HEK293 (cell line): ENCODE measurements around the gene LLGL2.
A peak's percentile ranks its signal among the peaks of the same experiment; 100 is the strongest.

Source experiments
- BCL11A ChIP-seq: fragments of 450-650 bp; formaldehyde crosslinking; IDR thresholded peaks from 2 replicates; pipeline ENCODE4 v1.5.1; 2016; ENCODE audit warnings: low read depth, missing biosample characterization, missing genetic modification characterization
- GFI1B ChIP-seq: fragments of 450-650 bp; formaldehyde crosslinking; IDR thresholded peaks from 2 replicates; pipeline ENCODE4 v1.5.1; 2016; ENCODE audit warnings: missing biosample characterization, missing genetic modification characterization
- GLI2 ChIP-seq: fragments of 450-650 bp; formaldehyde crosslinking; IDR thresholded peaks from 2 replicates; pipeline ENCODE4; 2017; ENCODE audit warnings: missing biosample characterization, missing genetic modification characterization, low read depth, borderline replicate concordance
- GLIS2 ChIP-seq: fragments of 450-650 bp; formaldehyde crosslinking; IDR thresholded peaks from 2 replicates; pipeline ENCODE4 v1.5.1; 2016; ENCODE audit warnings: missing biosample characterization, missing genetic modification characterization
- KLF16 ChIP-seq: fragments of 450-650 bp; formaldehyde crosslinking; IDR thresholded peaks from 2 replicates; pipeline ENCODE4 v1.5.1; 2017; ENCODE audit warnings: missing biosample characterization, missing genetic modification characterization
- KLF7 ChIP-seq: fragments of 450-650 bp; formaldehyde crosslinking; IDR thresholded peaks from 2 replicates; pipeline ENCODE4 v1.5.1; 2016; ENCODE audit warnings: missing biosample characterization, missing genetic modification characterization, borderline replicate concordance
- MZF1 ChIP-seq: fragments of 450-650 bp; formaldehyde crosslinking; IDR thresholded peaks from 2 replicates; pipeline ENCODE4 v1.5.1; 2017; ENCODE audit warnings: missing biosample characterization, missing genetic modification characterization, borderline replicate concordance
- OVOL3 ChIP-seq: fragments of 450-650 bp; formaldehyde crosslinking; IDR thresholded peaks from 2 replicates; pipeline ENCODE4 v1.5.1; 2016; ENCODE audit warnings: missing biosample characterization, missing genetic modification characterization
- PBX3 ChIP-seq: sonication (generic); formaldehyde crosslinking; IDR thresholded peaks from 2 replicates; pipeline ENCODE4 v1.8.1; 2022; ENCODE audit warnings: mild to moderate bottlenecking, moderate library complexity, missing genetic modification reagents
- REPIN1 ChIP-seq: fragments of 450-650 bp; formaldehyde crosslinking; IDR thresholded peaks from 2 replicates; pipeline ENCODE4 v1.5.1; 2017; ENCODE audit warnings: missing biosample characterization, missing genetic modification characterization, low read depth
- SCRT2 ChIP-seq: fragments of 450-650 bp; formaldehyde crosslinking; IDR thresholded peaks from 2 replicates; pipeline ENCODE4 v1.5.1; 2016; ENCODE audit warnings: missing biosample characterization, missing genetic modification characterization
- SP2 ChIP-seq: fragments of 450-650 bp; formaldehyde crosslinking; IDR thresholded peaks from 2 replicates; pipeline ENCODE4 v1.5.1; 2016; ENCODE audit warnings: missing biosample characterization, missing genetic modification characterization
- TRIM28 ChIP-seq: IDR thresholded peaks from 2 replicates; pipeline ENCODE4 v1.6.1; 2011; ENCODE audit warnings: low read length, control low read depth, borderline replicate concordance
- ZBTB20 ChIP-seq: fragments of 450-650 bp; formaldehyde crosslinking; IDR thresholded peaks from 2 replicates; pipeline ENCODE4 v1.5.1; 2016; ENCODE audit warnings: missing biosample characterization, missing genetic modification characterization
- ZBTB48 ChIP-seq: fragments of 450-650 bp; formaldehyde crosslinking; IDR thresholded peaks from 2 replicates; pipeline ENCODE4 v1.5.1; 2016; ENCODE audit warnings: missing biosample characterization, missing genetic modification characterization
- ZBTB8A ChIP-seq: fragments of 450-650 bp; formaldehyde crosslinking; IDR thresholded peaks from 2 replicates; pipeline ENCODE4 v1.5.1; 2016; ENCODE audit warnings: missing biosample characterization, missing genetic modification characterization
- ZFP37 ChIP-seq: fragments of 450-650 bp; formaldehyde crosslinking; IDR thresholded peaks from 2 replicates; pipeline ENCODE4 v1.5.1; 2016; ENCODE audit warnings: missing biosample characterization, missing genetic modification characterization
- ZNF155 ChIP-seq: fragments of 450-650 bp; formaldehyde crosslinking; IDR thresholded peaks from 2 replicates; pipeline ENCODE4 v1.5.1; 2016; ENCODE audit warnings: missing biosample characterization, missing genetic modification characterization
- ZNF157 ChIP-seq: fragments of 450-650 bp; formaldehyde crosslinking; IDR thresholded peaks from 2 replicates; pipeline ENCODE4 v1.5.1; 2016; ENCODE audit warnings: missing biosample characterization, missing genetic modification characterization
- ZNF350 ChIP-seq: fragments of 450-650 bp; formaldehyde crosslinking; IDR thresholded peaks from 2 replicates; pipeline ENCODE4 v1.5.0; 2017; ENCODE audit warnings: missing biosample characterization, mild to moderate bottlenecking, missing genetic modification characterization
- ZNF366 ChIP-seq: fragments of 450-650 bp; formaldehyde crosslinking; conservative IDR thresholded peaks from 2 replicates; pipeline ENCODE4 v1.5.1; 2016; ENCODE audit warnings: missing biosample characterization, missing genetic modification characterization
- ZNF433 ChIP-seq: fragments of 450-650 bp; formaldehyde crosslinking; IDR thresholded peaks from 2 replicates; pipeline ENCODE4 v1.5.1; 2016; ENCODE audit warnings: missing biosample characterization, missing genetic modification characterization, low read depth
- ZNF473 ChIP-seq: fragments of 450-650 bp; formaldehyde crosslinking; IDR thresholded peaks from 2 replicates; pipeline ENCODE4 v1.5.1; 2017; ENCODE audit warnings: missing biosample characterization, missing genetic modification characterization
- ZNF501 ChIP-seq: fragments of 450-650 bp; formaldehyde crosslinking; IDR thresholded peaks from 2 replicates; pipeline ENCODE4 v1.5.1; 2016; ENCODE audit warnings: missing biosample characterization, missing genetic modification characterization
- ZNF549 ChIP-seq: fragments of 450-650 bp; IDR thresholded peaks from 2 replicates; pipeline ENCODE4 v1.5.1; 2018; ENCODE audit warnings: missing biosample characterization, missing genetic modification characterization, mild to moderate bottlenecking, inconsistent platforms, moderate library complexity
- ZNF558 ChIP-seq: fragments of 450-650 bp; formaldehyde crosslinking; IDR thresholded peaks from 2 replicates; pipeline ENCODE4 v1.5.1; 2016; ENCODE audit warnings: missing biosample characterization, missing genetic modification characterization
- ZNF560 ChIP-seq: fragments of 450-650 bp; formaldehyde crosslinking; IDR thresholded peaks from 2 replicates; pipeline ENCODE4 v1.5.1; 2017; ENCODE audit warnings: missing biosample characterization, missing genetic modification characterization, borderline replicate concordance
- ZNF585B ChIP-seq: fragments of 450-650 bp; formaldehyde crosslinking; IDR thresholded peaks from 2 replicates; pipeline ENCODE4 v1.5.1; 2016; ENCODE audit warnings: missing biosample characterization, missing genetic modification characterization
- ZNF776 ChIP-seq: fragments of 450-650 bp; formaldehyde crosslinking; IDR thresholded peaks from 2 replicates; pipeline ENCODE4 v1.5.0; 2017; ENCODE audit warnings: missing biosample characterization, missing genetic modification characterization, borderline replicate concordance
- ZNF830 ChIP-seq: fragments of 450-650 bp; IDR thresholded peaks from 2 replicates; pipeline ENCODE4 v1.5.0; 2018; ENCODE audit warnings: missing biosample characterization, missing genetic modification characterization, low read depth, mild to moderate bottlenecking, moderate library complexity
- ZNF843 ChIP-seq: fragments of 450-650 bp; formaldehyde crosslinking; IDR thresholded peaks from 2 replicates; pipeline ENCODE4 v1.5.1; 2016; ENCODE audit warnings: missing biosample characterization, missing genetic modification characterization
- ZSCAN16 ChIP-seq: fragments of 450-650 bp; formaldehyde crosslinking; IDR thresholded peaks from 2 replicates; pipeline ENCODE4 v1.5.1; 2016; ENCODE audit warnings: missing biosample characterization, missing genetic modification characterization
- TF ChIP-seq, protein P1 (sequence below): fragments of 450-650 bp; formaldehyde crosslinking; IDR thresholded peaks from 2 replicates; pipeline ENCODE4 v1.5.1; 2017; ENCODE audit warnings: missing biosample characterization, missing genetic modification characterization
- TF ChIP-seq, protein P2 (sequence below): fragments of 450-650 bp; formaldehyde crosslinking; conservative IDR thresholded peaks from 2 replicates; pipeline ENCODE4 v1.5.1; 2016; ENCODE audit warnings: low read depth, missing biosample characterization, missing genetic modification characterization

The LLGL2 gene

GRCh38 chr17:75514919-75515495, 10.5 kb upstream of the LLGL2 start (continued):
- peak; percentile 82 for TF ChIP-seq ZBTB8A (tag by site-specific recombination)
- no peak for TF ChIP-seq ZNF433
- no peak for TF ChIP-seq OVOL3 (tag by site-specific recombination)
- 0 out of 2 replicates have a peak, but pooled peaks have one; percentile 20 for TF ChIP-seq ZFP37 (tag by site-specific recombination)
- no peak for TF ChIP-seq KLF7 (tag by site-specific recombination)
- no peak for TF ChIP-seq ZNF776 (tag by site-specific recombination)
- no peak for TF ChIP-seq ZNF157 (tag by site-specific recombination)
- no peak; the same call in none of the 2 replicates for TF ChIP-seq GLIS2
- TF ChIP-seq SP2 (tag by site-specific recombination), result no peak
- no peak for TF ChIP-seq ZNF830
- TF ChIP-seq MZF1 (tag by site-specific recombination), result no peak
- no peak for TF ChIP-seq ZNF155 (tag by site-specific recombination)
- TF ChIP-seq GFI1B (tag by site-specific recombination), result no peak
- TF ChIP-seq, protein P1, sequence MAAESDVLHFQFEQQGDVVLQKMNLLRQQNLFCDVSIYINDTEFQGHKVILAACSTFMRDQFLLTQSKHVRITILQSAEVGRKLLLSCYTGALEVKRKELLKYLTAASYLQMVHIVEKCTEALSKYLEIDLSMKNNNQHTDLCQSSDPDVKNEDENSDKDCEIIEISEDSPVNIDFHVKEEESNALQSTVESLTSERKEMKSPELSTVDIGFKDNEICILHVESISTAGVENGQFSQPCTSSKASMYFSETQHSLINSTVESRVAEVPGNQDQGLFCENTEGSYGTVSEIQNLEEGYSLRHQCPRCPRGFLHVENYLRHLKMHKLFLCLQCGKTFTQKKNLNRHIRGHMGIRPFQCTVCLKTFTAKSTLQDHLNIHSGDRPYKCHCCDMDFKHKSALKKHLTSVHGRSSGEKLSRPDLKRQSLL, result no peak; the same call in 1 of the 2 replicates
- peak; percentile 88 for TF ChIP-seq ZNF366 (tag by site-specific recombination)
- no peak for TF ChIP-seq ZNF473 (tag by site-specific recombination)
- TF ChIP-seq ZBTB48 (tag by site-specific recombination), result peak; percentile 6; the same call in 1 of the 2 replicates
- TF ChIP-seq ZNF843 (tag by site-specific recombination), result no peak
- 0 out of 2 replicates have a peak, but pooled peaks have one; percentile 20 for TF ChIP-seq ZNF501 (tag by site-specific recombination)
- TF ChIP-seq KLF16 (tag by site-specific recombination), result no peak
- no peak for TF ChIP-seq ZNF549 (tag by site-specific recombination)
- TF ChIP-seq TRIM28, result no peak
- TF ChIP-seq, protein P2, sequence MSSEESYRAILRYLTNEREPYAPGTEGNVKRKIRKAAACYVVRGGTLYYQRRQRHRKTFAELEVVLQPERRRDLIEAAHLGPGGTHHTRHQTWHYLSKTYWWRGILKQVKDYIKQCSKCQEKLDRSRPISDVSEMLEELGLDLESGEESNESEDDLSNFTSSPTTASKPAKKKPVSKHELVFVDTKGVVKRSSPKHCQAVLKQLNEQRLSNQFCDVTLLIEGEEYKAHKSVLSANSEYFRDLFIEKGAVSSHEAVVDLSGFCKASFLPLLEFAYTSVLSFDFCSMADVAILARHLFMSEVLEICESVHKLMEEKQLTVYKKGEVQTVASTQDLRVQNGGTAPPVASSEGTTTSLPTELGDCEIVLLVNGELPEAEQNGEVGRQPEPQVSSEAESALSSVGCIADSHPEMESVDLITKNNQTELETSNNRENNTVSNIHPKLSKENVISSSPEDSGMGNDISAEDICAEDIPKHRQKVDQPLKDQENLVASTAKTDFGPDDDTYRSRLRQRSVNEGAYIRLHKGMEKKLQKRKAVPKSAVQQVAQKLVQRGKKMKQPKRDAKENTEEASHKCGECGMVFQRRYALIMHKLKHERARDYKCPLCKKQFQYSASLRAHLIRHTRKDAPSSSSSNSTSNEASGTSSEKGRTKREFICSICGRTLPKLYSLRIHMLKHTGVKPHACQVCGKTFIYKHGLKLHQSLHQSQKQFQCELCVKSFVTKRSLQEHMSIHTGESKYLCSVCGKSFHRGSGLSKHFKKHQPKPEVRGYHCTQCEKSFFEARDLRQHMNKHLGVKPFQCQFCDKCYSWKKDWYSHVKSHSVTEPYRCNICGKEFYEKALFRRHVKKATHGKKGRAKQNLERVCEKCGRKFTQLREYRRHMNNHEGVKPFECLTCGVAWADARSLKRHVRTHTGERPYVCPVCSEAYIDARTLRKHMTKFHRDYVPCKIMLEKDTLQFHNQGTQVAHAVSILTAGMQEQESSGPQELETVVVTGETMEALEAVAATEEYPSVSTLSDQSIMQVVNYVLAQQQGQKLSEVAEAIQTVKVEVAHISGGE (tag by site-specific recombination), result peak; percentile 44
- no peak for TF ChIP-seq REPIN1
- peak; percentile 46; the same call in 1 of the 2 replicates for TF ChIP-seq SCRT2 (tag by site-specific recombination)
- TF ChIP-seq ZNF585B, result no peak
- TF ChIP-seq ZNF558 (tag by site-specific recombination), result no peak
- TF ChIP-seq ZSCAN16 (tag by site-specific recombination), result no peak
- TF ChIP-seq ZNF350, result no peak
- TF ChIP-seq ZNF560 (tag by site-specific recombination), result no peak
- TF ChIP-seq PBX3, result no peak
- TF ChIP-seq ZBTB20 (tag by site-specific recombination), result peak; percentile 86
- no peak for TF ChIP-seq BCL11A (tag by site-specific recombination)
- TF ChIP-seq GLI2 (tag by site-specific recombination), result no peak
- TF ChIP-seq, all 188 proteins: peak for 18
